K562 (cell line): ENCODE measurements around the gene NOL4L.

ENCODE experiments used
- TF ChIP-seq, protein P1 (sequence below): IDR thresholded peaks from 3 replicates; pipeline ENCODE4 v1.6.1; 2011; ENCODE audit warnings: borderline replicate concordance, mild to moderate bottlenecking, moderate library complexity; ENCODE audit not compliant: insufficient read length; ENCODE audit errors: extremely low read depth
- TF ChIP-seq, protein P2 (sequence below), 3 experiments: IDR thresholded peaks in 2 of 3; conservative IDR thresholded peaks in 1 of 3; 2 replicates each; pipeline ENCODE4 v1.5.1; 2011 to 2012; ENCODE audit warnings: low read length in 3 of 3, mild to moderate bottlenecking in 3 of 3, control low read depth in 2 of 3, improper control_type of control experiment in 1 of 3, inconsistent platforms in 1 of 3, low read depth in 1 of 3, mixed read lengths in 1 of 3, moderate library complexity in 1 of 3; ENCODE audit not compliant: insufficient read depth in 2 of 3

DNA sequence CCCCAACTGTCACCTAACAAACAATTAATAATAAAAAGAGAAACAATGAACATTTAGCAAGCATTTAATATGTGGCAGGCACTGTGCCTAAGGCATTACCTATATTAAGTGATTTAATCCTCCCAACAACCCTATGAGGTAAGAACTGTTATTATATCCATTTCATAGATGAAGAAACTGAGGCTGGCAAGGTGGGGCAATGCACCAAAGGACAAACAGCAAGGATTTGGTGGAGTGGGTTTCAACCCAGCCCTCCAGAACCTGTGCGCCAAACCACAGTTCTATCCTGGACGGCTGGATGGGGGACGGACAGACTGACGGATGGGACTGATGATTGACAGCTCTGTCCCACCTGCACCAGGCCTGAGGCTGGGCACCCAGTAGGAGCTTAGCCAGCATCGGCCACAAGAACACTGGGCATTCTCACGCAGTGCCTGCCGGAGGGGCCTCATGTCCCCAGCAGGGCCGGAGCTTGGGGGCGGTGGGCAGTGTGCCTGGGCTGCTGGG lies 24.6 kb downstream of the NOL4L start:
- TF ChIP-seq, protein P1, sequence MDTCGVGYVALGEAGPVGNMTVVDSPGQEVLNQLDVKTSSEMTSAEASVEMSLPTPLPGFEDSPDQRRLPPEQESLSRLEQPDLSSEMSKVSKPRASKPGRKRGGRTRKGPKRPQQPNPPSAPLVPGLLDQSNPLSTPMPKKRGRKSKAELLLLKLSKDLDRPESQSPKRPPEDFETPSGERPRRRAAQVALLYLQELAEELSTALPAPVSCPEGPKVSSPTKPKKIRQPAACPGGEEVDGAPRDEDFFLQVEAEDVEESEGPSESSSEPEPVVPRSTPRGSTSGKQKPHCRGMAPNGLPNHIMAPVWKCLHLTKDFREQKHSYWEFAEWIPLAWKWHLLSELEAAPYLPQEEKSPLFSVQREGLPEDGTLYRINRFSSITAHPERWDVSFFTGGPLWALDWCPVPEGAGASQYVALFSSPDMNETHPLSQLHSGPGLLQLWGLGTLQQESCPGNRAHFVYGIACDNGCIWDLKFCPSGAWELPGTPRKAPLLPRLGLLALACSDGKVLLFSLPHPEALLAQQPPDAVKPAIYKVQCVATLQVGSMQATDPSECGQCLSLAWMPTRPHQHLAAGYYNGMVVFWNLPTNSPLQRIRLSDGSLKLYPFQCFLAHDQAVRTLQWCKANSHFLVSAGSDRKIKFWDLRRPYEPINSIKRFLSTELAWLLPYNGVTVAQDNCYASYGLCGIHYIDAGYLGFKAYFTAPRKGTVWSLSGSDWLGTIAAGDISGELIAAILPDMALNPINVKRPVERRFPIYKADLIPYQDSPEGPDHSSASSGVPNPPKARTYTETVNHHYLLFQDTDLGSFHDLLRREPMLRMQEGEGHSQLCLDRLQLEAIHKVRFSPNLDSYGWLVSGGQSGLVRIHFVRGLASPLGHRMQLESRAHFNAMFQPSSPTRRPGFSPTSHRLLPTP, result no peak
- TF ChIP-seq, protein P2, sequence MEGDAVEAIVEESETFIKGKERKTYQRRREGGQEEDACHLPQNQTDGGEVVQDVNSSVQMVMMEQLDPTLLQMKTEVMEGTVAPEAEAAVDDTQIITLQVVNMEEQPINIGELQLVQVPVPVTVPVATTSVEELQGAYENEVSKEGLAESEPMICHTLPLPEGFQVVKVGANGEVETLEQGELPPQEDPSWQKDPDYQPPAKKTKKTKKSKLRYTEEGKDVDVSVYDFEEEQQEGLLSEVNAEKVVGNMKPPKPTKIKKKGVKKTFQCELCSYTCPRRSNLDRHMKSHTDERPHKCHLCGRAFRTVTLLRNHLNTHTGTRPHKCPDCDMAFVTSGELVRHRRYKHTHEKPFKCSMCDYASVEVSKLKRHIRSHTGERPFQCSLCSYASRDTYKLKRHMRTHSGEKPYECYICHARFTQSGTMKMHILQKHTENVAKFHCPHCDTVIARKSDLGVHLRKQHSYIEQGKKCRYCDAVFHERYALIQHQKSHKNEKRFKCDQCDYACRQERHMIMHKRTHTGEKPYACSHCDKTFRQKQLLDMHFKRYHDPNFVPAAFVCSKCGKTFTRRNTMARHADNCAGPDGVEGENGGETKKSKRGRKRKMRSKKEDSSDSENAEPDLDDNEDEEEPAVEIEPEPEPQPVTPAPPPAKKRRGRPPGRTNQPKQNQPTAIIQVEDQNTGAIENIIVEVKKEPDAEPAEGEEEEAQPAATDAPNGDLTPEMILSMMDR (IDR thresholded peaks at IDR 0.05 in 2 of 3, conservative IDR thresholded peaks at IDR 0.05 in 1 of 3; ENCODE audit: insufficient read depth in 2 of 3, low read depth in 1 of 3, low read length in 3 of 3), result no peak
